Dendritic cell treated with granulocyte-macrophage colony-stimulating factor and Interleukin-4, amounts not matched to agents 40 ng/mL and 50 ng/mL, for 4 days (primary cell): ENCODE results near the gene PDSS2.
"Not testable (repeated sequence)": the region's sequence is repeated elsewhere in the genome, so short reads cannot be mapped to it uniquely, and the experiment has no call there.

ENCODE experiments used
- H3K27ac Mint-ChIP-seq: one replicate; pipeline ENCODE4 v1.8.0; 2022; ENCODE audit warnings: mild to moderate bottlenecking, mixed read lengths
- H3K27me3 Mint-ChIP-seq: one replicate; pipeline ENCODE4 v1.8.0; 2022; ENCODE audit warnings: mild to moderate bottlenecking, mixed read lengths
- H3K36me3 Mint-ChIP-seq: one replicate; pipeline ENCODE4 v1.8.0; 2022; ENCODE audit warnings: low read depth, mixed read lengths
- H3K4me1 Mint-ChIP-seq: one replicate; pipeline ENCODE4 v1.8.0; 2022; ENCODE audit warnings: low read depth, mixed read lengths
- H3K4me3 Mint-ChIP-seq: one replicate; pipeline ENCODE4 v1.8.0; 2022; ENCODE audit warnings: mild to moderate bottlenecking, moderate library complexity, mixed read lengths
- H3K9me3 Mint-ChIP-seq: one replicate; pipeline ENCODE4 v1.8.0; 2022; ENCODE audit warnings: mixed read lengths
- intact Hi-C: fragments of 100-400 bp; cut with micrococcal nuclease; formaldehyde crosslinking; loops from one replicate; pipeline ENCODE4 v1.15.0; 2022

The PDSS2 gene

GRCh38 chr6:107198631-107199416 is 260.5 kb downstream of the PDSS2 start:
- H3K36me3 Mint-ChIP-seq, result peaks cover 16% of the 10 kb centered on the region
- intact Hi-C loops, result no loop called here
- no peaks in the 10 kb centered on the region for H3K4me1 Mint-ChIP-seq
- H3K4me3 Mint-ChIP-seq, result no peak overlapping the region
- no peak overlapping the region for H3K27ac Mint-ChIP-seq
- H3K27me3 Mint-ChIP-seq, result no peaks in the 10 kb centered on the region
- H3K9me3 Mint-ChIP-seq, result no peaks in the 10 kb centered on the region

GRCh38 chr6:107196152-107196551 is 263.2 kb downstream of the PDSS2 start:
- no peaks in the 10 kb centered on the region for H3K4me1 Mint-ChIP-seq
- H3K27ac Mint-ChIP-seq, result no peak overlapping the region
- no peaks in the 10 kb centered on the region for H3K27me3 Mint-ChIP-seq
- intact Hi-C loops, result no loop called here
- no peak overlapping the region for H3K4me3 Mint-ChIP-seq
- H3K36me3 Mint-ChIP-seq, result peaks cover 39% of the 10 kb centered on the region
- no peaks in the 10 kb centered on the region for H3K9me3 Mint-ChIP-seq

- H3K27ac Mint-ChIP-seq, H3K4me3 Mint-ChIP-seq, H3K27me3 Mint-ChIP-seq, H3K9me3 Mint-ChIP-seq, intact Hi-C loops, H3K4me1 Mint-ChIP-seq: not testable (repeated sequence)
- H3K36me3 Mint-ChIP-seq, result peaks cover 51% of the 10 kb centered on the region
Observed at GRCh38 chr6:107194723-107195122, 264.6 kb downstream of the PDSS2 start.

- Mint-ChIP-seq H3K9me3 (no peaks in the 10 kb centered on the region), H3K27ac (no peak overlapping the region), H3K4me3 (no peak overlapping the region), H3K27me3 (no peaks in the 10 kb centered on the region), H3K4me1 (no peaks in the 10 kb centered on the region), H3K36me3 (peaks cover 58% of the 10 kb centered on the region)
- intact Hi-C loops, result no loop called here
Observed at GRCh38 chr6:107192830-107193229, 266.5 kb downstream of the PDSS2 start.

GRCh38 chr6:107187630-107188029 is 271.7 kb downstream of the PDSS2 start:
- peaks cover 39% of the 10 kb centered on the region for H3K36me3 Mint-ChIP-seq
- H3K27me3 Mint-ChIP-seq, result no peaks in the 10 kb centered on the region
- no peak overlapping the region for H3K4me3 Mint-ChIP-seq
- H3K27ac Mint-ChIP-seq, result no peak overlapping the region
- no peaks in the 10 kb centered on the region for H3K9me3 Mint-ChIP-seq
- intact Hi-C loops, result no loop called here
- H3K4me1 Mint-ChIP-seq, result no peaks in the 10 kb centered on the region

GRCh38 chr6:107186047-107186446 is 273.3 kb downstream of the PDSS2 start:
- Mint-ChIP-seq H3K27me3 (no peaks in the 10 kb centered on the region), H3K9me3 (no peaks in the 10 kb centered on the region), H3K27ac (no peak overlapping the region), H3K4me3 (no peak overlapping the region), H3K4me1 (no peaks in the 10 kb centered on the region), H3K36me3 (peaks cover 26% of the 10 kb centered on the region)
- intact Hi-C loops, result no loop called here

GRCh38 chr6:107185391-107185970 is 273.9 kb downstream of the PDSS2 start:
- Mint-ChIP-seq H3K27ac (no peak overlapping the region), H3K4me1 (no peaks in the 10 kb centered on the region), H3K27me3 (no peaks in the 10 kb centered on the region), H3K36me3 (peaks cover 22% of the 10 kb centered on the region), H3K4me3 (no peak overlapping the region), H3K9me3 (no peaks in the 10 kb centered on the region)
- intact Hi-C loops, result no loop called here

GRCh38 chr6:107184435-107184834 is 274.9 kb downstream of the PDSS2 start:
- no peaks in the 10 kb centered on the region for H3K27me3 Mint-ChIP-seq
- H3K4me3 Mint-ChIP-seq, result no peak overlapping the region
- intact Hi-C loops, result no loop called here
- H3K9me3 Mint-ChIP-seq, result no peaks in the 10 kb centered on the region
- H3K27ac Mint-ChIP-seq, result no peak overlapping the region
- H3K36me3 Mint-ChIP-seq, result peaks cover 15% of the 10 kb centered on the region
- H3K4me1 Mint-ChIP-seq, result no peaks in the 10 kb centered on the region

GRCh38 chr6:107180099-107180498 is 279.3 kb downstream of the PDSS2 start:
- Mint-ChIP-seq H3K9me3 (no peaks in the 10 kb centered on the region), H3K4me3 (no peak overlapping the region), H3K36me3 (peaks cover 7% of the 10 kb centered on the region), H3K27me3 (no peaks in the 10 kb centered on the region), H3K27ac (no peak overlapping the region), H3K4me1 (no peaks in the 10 kb centered on the region)
- intact Hi-C loops, result no loop called here

- Mint-ChIP-seq H3K4me3 (no peak overlapping the region), H3K4me1 (no peaks in the 10 kb centered on the region), H3K27ac (no peak overlapping the region), H3K9me3 (no peaks in the 10 kb centered on the region), H3K36me3 (peaks cover 7% of the 10 kb centered on the region), H3K27me3 (no peaks in the 10 kb centered on the region)
- intact Hi-C loops, result no loop called here
Observed at GRCh38 chr6:107179004-107179403, 280.4 kb downstream of the PDSS2 start.

GRCh38 chr6:107173779-107174178 is 285.6 kb downstream of the PDSS2 start:
- peaks cover 18% of the 10 kb centered on the region for H3K36me3 Mint-ChIP-seq
- peaks cover 17% of the 10 kb centered on the region for H3K9me3 Mint-ChIP-seq
- H3K27ac Mint-ChIP-seq, result no peak overlapping the region
- H3K4me3 Mint-ChIP-seq, result no peak overlapping the region
- H3K27me3 Mint-ChIP-seq, result no peaks in the 10 kb centered on the region
- intact Hi-C loops, result no loop called here
- H3K4me1 Mint-ChIP-seq, result no peaks in the 10 kb centered on the region

GRCh38 chr6:107171513-107171912 is 287.9 kb downstream of the PDSS2 start:
- Mint-ChIP-seq H3K4me1 (no peaks in the 10 kb centered on the region), H3K27ac (no peak overlapping the region), H3K4me3 (no peak overlapping the region), H3K27me3 (no peaks in the 10 kb centered on the region), H3K9me3 (peaks cover 23% of the 10 kb centered on the region), H3K36me3 (peaks cover 18% of the 10 kb centered on the region)
- intact Hi-C loops, result no loop called here

GRCh38 chr6:107164299-107164698 is 295.1 kb downstream of the PDSS2 start:
- peaks cover 11% of the 10 kb centered on the region for H3K9me3 Mint-ChIP-seq
- H3K4me3 Mint-ChIP-seq, H3K4me1 Mint-ChIP-seq, H3K27me3 Mint-ChIP-seq, H3K36me3 Mint-ChIP-seq, H3K27ac Mint-ChIP-seq, intact Hi-C loops: not testable (repeated sequence)

- intact Hi-C loops, result no loop called here
- Mint-ChIP-seq H3K27me3 (no peaks in the 10 kb centered on the region), H3K27ac (no peak overlapping the region), H3K36me3 (no peaks in the 10 kb centered on the region), H3K4me1 (no peaks in the 10 kb centered on the region), H3K9me3 (no peaks in the 10 kb centered on the region), H3K4me3 (no peak overlapping the region)
Observed at GRCh38 chr6:107161521-107161920, 297.8 kb downstream of the PDSS2 start.

GRCh38 chr6:107156617-107157016 is 302.7 kb downstream of the PDSS2 start:
- peaks cover 5% of the 10 kb centered on the region for H3K4me1 Mint-ChIP-seq
- no peak overlapping the region for H3K4me3 Mint-ChIP-seq
- H3K36me3 Mint-ChIP-seq, result peaks cover 5% of the 10 kb centered on the region
- no peaks in the 10 kb centered on the region for H3K27me3 Mint-ChIP-seq
- no peak overlapping the region for H3K27ac Mint-ChIP-seq
- intact Hi-C loops, result no loop called here
- H3K9me3 Mint-ChIP-seq, result no peaks in the 10 kb centered on the region
